Stimulated activated CD4-positive, alpha-beta T cell treated with anti-CD3 and anti-CD28 coated beads, Interleukin-12 subunit alpha, Interleukin-12 subunit beta, amount 100 ng/mL, for 24 hours (primary cell): ENCODE measurements around the gene BEND3.
A peak's percentile ranks its signal among the peaks of the same experiment; 100 is the strongest.
"Not testable (repeated sequence)": the region's sequence is repeated elsewhere in the genome, so short reads cannot be mapped to it uniquely, and the experiment has no call there.

Experiments used
- DNase-seq, 2 experiments: peaks; one replicate each; pipeline ENCODE4 v3.0.0-alpha.2; 2020; ENCODE audit warnings: low read depth in 2 of 2

BEND3 gene

DNA sequence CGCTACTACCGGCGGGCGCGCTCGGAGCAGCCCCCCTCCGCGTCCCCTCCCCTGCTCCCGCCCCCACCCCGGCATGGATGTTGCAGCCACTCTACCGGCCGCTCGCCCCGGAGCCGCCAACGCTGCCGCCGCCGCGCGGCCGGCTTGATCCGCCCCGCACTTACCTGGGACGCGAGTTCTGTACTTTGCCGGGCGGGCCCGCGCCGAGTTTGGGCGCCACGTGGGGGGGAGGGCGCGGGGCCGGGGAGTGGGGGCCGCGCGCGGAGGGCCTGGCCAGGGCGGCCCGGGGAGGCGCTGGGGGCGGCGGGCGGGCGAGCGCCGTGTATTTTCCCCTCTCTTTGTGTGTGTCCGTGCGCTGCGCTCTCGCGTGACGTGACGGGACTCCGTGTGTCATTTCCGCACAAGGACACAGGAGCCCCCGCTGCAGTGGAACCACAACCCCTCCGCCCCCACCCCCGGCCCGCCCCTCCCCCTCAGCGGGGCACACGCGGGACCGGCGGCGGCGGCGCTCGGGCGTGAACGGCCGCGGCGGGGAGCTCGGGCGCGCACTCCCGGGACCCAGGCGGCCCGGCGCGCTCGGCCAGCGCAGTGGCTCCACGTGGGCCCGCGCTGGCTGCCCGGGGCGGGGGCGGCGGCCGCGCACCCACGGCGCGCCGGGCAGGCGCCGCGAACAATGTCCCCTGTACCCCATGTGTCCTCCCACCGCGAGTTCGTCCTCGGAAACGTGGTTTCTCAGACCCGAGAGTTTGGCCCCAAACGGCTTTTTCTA, at the start of gene BEND3:
TSS of gene BEND3 (minus strand) at position 590 of the 769 bp plus-strand sequence. CDS start 16,230 bp downstream, outside the sequence.
- peak in 1 of 2 experiments; percentile 31 for DNase-seq

DNA sequence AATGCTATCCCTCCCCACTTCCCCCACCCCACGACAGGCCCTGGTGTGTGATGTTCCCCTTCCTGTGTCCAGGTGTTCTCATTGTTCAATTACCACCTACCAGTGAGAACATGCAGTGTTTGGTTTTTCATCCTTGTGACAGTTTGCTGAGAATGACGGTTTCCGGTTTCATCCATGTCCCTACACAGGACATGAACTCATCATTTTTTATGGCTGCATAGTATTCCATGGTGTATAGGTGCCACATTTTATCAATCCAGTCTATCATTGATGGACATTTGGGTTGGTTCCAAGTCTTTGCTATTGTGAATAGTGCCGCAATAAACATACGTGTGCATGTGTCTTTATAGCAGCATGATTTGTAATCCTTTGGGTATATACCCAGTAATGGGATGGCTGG, 49.0 kb upstream of the BEND3 start:
- not testable (repeated sequence) for DNase-seq

DNA sequence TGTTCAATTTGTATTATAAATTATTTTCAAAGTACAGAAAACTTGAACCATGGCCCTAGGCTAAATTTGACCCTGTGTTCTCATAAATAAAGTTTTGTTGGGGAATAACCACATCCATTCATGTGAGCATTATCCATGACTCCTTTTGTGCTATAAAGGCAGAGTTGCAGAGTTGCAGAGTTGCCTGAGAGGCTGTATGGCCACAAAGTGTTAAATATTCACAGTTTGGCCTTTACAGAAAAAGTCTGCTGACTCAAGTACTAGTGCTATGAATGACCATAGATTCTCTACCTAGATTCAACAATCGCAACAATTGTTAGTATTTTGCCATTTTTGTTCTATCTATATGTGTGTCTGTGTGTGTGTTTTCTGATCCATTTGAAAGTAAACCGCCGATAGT, 46.2 kb upstream of the BEND3 start:
- DNase-seq = no peak

DNA sequence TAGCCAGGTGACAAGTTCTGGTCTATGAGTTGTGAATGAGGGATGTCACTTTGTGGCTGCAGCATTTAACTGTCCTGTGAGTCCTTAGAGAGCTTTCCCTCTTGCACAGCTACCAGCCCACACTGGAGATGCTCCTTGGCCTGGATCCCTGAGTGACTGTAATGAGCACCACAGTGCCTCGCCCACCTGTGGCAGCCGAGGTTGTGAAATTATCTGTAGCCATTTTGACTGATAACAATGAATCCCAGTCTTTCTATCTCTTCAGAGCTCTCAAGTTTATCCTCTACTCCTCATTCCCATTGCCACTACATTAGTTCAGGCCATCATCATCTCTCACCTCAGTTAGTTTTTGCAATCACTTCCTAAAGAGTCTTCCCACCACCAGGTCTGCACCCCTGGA, 41.3 kb upstream of the BEND3 start:
- no peak for DNase-seq

DNA sequence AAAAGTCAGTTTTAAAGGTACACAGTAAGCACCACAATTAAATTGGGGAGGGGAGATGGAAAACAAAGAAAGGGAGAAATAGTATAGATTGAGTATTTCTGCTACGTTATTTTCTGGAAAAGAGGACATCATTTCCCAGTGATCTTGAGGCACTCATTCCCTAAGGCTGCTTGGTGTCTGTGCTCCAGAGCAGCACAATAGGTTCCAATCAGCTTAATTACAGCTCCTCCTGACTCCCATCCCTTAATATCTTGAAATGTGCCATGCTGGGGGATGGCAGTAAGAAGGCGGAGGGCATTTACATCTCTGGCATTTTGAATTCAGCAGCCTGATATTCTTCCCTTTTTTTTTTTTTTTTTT, 39.5 kb upstream of the BEND3 start:
- DNase-seq = no peak

DNA sequence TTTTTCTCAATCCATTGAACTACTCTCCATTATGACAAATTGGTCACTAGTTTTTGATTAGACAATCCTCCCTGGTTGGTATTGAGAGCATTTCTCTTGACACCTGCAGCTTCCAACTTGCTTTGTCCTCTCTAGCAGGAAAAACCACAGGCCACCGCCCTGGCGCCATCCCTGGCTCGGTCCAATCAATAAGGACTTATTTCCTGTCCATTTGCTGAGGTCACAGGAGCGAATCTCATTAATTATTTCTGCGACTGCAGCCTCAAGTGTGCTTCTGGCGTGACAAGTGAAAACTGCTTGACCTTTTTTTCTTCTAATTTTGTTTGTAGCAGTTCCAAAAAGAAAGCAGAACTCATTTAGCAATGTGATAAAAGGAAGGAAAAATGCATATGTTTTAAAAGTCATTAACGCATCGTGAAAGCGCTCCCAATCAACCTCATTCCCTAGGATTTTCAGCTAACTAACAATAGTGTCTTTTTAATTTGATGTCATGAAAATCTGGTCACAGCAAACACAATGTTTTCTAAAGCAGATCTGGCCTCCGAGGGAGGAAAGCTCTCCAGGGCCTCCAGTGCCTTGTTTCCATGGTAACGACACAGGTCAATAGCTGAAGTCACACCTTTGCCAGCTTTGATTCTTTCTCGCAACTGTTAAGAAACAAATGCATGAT, 39.0 kb upstream of the BEND3 start:
- DNase-seq = no peak

DNA sequence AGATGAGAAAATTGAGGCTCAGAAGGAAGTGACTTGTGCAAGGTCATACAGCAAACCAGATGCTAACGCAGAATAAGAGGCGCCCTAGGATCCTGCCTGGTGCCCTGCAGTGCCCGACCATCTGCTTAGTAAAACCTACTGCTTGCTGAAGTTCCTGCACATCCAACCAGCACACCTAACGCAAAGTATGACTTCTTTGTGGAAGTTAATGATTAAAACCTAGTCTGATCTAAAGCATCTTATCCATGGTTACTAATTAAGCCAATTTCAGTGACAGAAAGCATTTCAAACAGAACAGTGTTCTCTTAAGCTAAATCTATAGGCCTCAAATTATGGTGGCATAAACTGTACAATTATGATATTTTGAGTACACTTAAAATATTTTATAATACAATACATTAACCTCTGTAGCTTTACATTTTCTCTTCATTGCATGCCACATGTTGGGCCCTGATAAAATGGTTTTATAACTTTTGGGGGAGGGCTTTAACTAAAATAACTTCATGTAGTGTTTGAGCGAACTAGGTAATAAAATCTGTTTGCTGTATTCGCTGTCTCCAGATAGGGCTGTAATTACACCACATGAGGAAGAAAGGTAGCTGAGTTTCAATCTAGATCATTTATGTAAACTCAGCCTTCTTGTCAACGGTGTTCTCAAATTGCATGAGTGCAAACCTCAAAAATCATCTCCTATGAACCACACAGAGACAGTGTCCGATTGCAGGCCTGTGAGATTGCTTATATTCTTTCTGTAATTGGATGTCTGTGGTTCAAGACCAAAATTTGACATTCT, 37.5 kb upstream of the BEND3 start:
- DNase-seq = no peak

DNA sequence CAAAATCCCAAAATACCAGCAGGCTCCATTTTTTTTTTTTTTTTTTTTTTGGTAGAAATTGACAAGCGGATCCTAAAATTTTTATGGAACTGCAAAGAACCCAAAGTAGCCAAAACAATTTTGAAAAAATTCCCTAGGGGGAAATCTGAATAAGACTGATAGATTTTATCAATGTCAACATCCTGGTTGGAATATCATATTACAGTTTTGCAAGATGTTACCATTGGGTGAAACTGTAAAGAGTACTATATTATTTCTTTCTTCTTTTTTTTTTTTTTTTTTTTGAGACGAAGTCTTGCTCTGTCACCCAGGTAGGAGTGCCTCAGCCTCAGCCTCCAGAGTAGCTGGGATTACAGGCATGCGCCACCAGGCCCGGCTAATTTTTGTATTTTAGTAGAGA, 29.4 kb upstream of the BEND3 start:
- DNase-seq = no peak

DNA sequence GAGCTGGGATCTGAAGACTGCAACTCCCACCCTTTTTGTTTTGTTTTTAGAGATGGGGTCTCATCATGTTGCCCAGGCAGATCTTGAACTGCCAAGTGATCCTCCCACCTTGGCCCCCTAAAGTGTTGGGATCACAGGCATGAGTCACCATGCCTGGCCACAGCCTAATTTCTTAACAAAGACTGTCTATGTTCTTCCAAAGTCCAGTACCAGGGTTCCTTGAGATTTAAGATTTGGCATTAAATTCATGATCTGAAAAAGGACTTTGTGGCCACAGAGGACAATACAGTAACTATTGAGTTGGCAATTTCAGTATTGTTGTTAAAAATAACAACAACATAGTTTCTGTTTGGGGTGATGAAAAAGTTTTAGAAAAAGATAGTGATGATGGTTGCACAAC, 28.7 kb upstream of the BEND3 start:
- no peak for DNase-seq

DNA sequence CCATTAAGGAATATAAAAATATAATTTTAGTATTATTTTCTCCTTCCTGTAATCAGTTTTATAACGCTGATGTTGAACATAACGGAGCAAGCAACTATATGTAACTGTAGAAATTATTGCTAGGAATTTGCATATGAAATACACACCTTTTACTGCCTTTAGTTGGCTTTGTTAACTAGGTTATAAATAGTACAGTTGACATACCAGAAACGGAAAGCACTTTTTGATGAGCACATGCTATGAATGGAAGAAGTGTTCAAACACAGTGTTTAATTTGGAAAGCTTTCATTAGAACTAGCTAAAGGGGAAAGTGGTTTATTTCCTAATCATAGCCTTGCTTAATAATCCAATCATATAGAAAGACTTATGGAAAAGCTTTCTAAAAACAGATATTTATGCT, 25.3 kb upstream of the BEND3 start:
- no peak for DNase-seq

DNA sequence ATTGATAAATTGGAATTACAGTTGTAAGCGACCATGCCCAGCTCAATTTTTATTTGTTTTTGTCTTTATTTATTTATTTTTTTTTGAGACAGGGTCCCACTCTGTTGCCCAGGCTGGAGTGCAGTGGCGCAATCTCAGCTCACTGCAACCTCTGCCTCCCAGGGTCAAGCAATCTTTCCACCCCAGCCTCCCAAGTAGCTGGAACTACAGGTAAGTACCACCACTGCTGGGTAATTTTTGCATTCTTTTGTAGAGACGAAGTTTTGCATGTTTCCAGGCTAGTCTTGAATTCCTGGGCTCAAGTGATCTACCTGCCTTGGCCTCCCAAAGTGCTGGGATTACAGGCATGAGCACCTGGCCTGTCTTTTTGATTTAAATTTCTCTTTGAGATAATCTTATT, 21.0 kb upstream of the BEND3 start:
- DNase-seq = not testable (repeated sequence)

DNA sequence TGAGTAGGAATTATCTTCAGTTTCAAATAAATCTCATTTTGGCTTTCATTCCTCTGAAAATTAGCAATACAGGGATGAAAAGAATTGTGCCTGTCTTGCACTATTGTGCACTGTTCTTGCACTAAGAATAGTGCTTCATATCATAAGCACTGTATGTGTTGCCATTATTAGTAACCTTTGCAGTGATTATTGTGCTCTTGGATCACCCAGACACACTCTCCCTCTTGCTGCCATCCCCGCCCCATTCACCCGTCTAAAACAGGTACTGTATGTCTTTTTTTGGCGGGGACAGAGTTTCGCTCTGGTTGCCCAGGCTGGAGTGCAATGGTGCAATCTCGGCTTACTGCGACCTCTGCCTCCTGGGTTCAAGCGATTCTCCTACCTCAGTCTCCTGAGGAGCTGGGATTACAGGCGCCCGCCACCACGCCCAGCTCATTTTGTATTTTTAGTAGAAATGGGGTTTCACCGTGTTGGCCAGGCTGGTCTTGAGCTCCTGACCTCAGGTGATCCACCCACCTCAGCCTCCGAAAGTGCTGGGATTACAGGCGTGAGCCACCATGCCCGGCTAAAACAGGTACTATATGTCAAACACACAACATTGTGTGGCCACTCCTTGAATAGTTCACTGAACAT, 19.8 kb upstream of the BEND3 start:
- not testable (repeated sequence) for DNase-seq

DNA sequence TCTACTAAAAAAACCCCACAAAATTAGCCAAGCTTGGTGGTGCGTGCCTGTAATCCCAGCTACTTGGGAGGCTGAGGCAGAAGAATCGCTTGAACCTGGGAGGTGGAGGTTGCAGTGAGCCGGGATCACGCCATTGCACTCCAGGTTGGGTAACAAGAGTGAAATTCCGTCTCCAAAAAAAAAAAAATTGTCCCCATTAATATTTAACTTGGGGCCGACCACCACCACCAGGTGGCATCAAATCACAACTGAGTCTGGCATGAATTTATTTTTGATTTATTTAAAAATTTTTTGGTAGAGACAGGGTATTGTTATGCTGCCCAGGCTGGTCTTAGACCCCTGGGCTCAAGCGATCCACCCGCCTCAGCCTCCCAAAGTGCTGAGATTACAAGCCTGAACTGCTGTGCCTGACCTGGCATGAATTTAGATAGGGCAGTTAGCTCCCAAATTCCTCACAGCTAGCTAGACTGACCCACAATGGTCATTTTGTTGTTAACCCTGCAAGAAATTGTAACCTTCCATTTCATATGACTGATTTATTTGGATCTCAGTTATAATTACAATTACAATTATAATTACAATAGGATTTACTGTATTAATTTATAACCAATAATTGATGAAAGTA, 17.1 kb upstream of the BEND3 start:
- peak in 1 of 2 experiments; percentile 12 for DNase-seq

DNA sequence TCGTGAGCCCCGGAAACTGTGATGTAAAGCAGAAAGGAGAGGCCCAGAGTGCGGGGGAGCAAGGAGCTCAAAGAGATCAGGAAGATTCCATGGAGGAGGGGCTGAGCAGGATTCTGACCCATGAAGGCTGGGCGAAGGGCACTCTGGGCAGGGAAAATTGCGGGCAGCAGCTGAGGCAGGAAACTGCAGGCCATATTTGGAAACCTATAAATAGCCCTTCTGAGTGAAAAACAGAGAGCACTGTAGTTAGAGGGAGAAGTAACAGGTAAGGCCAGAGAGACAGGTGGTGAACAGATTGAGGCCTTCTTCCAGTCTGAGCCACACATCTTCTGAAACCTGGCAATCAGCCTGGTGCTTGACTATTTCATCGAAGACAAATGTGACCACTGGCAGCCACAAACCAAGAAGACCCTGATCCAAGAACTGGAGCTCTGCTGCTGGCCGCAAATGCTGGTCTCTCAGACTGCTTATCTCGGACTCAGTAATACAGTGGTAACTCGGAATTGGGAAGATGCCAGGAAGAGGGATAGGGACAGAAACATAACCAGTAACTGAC, 14.1 kb upstream of the BEND3 start:
- DNase-seq = no peak

DNA sequence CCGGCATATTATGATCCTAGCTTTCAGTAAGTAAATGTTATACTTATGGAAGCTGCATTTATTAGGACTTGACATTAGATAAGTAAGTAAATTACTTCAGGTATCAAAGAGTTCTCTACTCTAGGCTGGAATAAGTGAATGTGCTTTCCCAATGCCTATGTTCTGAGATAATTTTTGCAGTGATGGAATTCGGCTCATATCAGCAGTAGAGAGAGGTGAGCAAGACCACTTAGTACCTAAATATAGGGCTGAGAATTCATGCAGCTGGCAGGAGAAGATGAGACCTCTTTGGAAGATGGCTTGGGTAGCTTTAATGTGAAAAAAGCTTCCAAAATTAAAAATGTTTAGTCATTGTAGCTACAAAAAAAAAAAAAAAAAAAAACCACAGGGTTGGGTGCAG, 13.3 kb upstream of the BEND3 start:
- DNase-seq = no peak

DNA sequence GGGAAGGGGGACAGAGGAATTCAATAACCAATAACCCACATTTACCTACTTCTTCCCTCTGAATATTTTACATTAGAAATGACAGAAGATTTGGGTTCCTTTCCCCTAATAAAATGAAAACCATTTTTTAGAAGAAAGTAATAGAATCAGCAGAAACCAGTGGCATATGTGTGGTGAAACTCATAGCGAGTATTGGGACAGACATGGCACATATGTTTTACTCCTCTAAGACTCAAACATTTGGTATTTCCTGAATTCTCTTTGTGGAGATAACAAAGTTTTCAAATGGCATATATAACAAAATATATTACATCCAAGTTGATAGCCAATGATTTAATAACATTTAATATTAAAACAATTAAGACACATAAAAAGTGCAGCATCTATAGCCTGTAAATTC, 12.9 kb upstream of the BEND3 start:
- no peak for DNase-seq

DNA sequence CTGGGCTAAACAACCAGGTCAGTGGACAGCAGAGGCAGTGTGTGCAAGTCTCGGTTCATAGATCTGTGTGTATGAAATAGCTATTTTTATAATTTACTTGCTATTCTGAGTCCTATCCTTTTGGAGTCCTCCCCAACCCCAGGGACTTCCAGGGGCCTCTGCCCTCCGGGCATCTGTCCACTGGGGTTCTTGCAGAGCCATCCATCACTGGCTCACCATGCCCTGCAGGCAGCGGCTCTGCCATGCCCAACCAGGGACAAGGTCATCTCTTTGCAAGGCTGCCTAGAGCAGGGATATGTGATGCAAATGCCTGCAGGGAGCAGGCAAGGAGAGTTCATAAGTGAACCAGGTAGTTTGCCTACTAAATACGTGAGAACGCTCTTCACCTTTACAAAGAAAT, 10.5 kb upstream of the BEND3 start:
- DNase-seq = no peak

DNA sequence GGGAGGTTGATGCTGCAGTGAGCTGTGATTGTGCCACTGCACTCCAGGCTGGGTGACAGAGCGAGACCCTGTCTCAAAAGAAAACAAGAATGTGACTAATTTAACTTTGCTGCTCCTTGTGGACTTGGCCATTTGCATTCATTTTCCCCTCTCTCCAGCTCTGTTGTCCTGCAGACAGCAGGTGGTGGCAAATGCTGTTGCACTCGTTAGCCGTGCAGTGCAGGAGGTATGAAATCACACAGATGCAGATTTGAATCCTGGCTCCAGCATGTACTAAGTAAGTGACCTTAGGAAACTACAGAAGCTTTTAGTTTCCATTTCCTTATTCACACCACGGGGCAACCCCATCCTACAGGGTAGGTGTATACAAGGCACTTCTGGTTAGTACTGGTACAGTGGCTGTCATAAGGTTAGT, 9.6 kb upstream of the BEND3 start:
- DNase-seq = no peak

DNA sequence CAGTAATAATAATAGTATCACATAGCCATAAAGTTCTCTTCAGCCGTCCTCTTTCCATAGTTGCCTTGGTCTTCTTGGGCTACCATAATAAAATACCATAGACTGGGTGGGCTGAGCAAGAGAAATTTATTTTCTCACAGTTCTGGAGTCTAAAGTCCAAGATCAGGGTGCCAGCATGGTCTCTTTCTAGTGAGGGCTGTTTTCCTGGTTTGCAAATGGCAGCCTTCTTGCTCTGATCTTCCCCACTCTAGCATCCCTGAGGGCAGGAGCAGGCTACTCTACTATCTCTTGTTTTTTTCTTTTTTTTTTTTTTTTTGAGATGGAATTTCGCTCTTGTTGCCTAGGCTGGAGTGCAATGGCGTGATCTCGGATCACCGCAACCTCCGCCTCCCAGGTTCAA, 8.2 kb upstream of the BEND3 start:
- no peak for DNase-seq

DNA sequence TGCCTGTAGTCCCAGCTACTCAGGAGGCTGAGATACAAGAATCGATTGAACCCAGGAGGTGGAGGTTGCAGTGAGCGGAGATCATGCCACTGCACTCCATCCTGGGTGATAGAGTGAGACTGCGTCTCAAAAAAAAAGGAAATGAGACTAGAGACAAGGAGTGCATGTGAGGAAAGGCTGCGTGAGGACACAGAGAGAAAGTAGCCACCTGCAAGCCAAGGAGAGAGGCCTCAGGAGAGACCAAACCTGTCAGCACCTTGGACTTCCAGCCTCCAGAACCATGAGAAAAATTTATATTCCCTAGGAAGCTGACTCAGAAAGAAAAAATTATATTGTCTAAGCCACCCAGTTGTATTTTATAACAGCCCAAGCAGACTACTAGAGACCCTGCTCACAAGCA, 7.4 kb upstream of the BEND3 start:
- no peak for DNase-seq

DNA sequence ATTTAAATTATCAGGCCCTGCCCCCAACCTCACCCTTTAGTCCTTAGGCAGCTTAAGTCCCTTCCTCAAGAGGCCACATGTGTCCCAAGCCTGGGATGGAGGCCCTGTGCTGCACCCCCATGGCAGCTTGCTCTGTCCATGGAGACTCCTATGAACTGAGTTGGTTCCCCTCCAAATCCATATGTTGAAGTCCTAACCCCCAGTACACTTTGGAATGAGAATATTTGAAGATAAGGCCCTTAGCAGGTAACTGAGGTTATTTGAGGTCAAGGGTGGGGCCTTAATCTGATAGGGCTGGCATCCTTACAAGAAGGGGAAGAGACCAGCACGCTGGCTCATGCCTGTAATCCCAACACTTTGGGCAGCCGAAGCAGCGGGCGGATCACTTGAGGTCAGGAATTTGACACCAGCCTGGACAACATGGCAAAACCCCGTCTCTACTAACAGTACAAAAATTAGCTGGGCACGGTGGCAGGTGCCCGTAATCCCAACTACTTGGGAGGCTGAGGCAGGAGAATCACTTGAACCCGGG, 6.7 kb upstream of the BEND3 start:
- DNase-seq = no peak
